Activated naive CD4-positive, alpha-beta T cell treated with anti-CD3 and anti-CD28 coated beads, Interleukin-2, amount 50 U/mL, for 72 hours (primary cell): Measurements from ENCODE around the gene METTL16. TPM values are rescaled to one million over a fixed set of nuclear protein-coding genes. Genes with fewer than 3 reads are reported as not detected.
"Not testable (repeated sequence)": the region's sequence is repeated elsewhere in the genome, so short reads cannot be mapped to it uniquely, and the experiment has no call there.

Source experiments
- ATAC-seq, 2 donors: fragments of 150-1000 bp; cut with Tn5 transposase; 2 replicates each; pipeline ENCODE4 v1.10.0; 2021; ENCODE audit warnings: mild to moderate bottlenecking in 2 of 2, moderate library complexity in 2 of 2
- DNase-seq, 2 donors: peaks; one replicate each; pipeline ENCODE4 v3.0.0; 2021 to 2022; ENCODE audit warnings: low spot score in 2 of 2
- H3K27ac Mint-ChIP-seq, 2 donors: one replicate each; pipeline ENCODE4 v1.8.0; 2022; ENCODE audit warnings: mild to moderate bottlenecking in 2 of 2, mixed read lengths in 2 of 2
- H3K36me3 Mint-ChIP-seq, 2 donors: one replicate each; pipeline ENCODE4 v1.8.0; 2022; ENCODE audit warnings: mixed read lengths in 2 of 2
- H3K9me3 Mint-ChIP-seq, 2 donors: one replicate each; pipeline ENCODE4 v1.8.0; 2022; ENCODE audit warnings: mixed read lengths in 2 of 2
- total RNA-seq, 2 donors: library from RNA; stranded (reverse); gene quantifications; one replicate each; pipeline ENCODE4 v1.2.3, GENCODE V29; 2022

METTL16 gene
- total RNA-seq, 2 donors from 2014 or later, result 41.3 to 50.7 TPM

- DNase-seq (no peak), ATAC-seq (no peak)
- Mint-ChIP-seq H3K27ac (no peak overlapping the region), H3K9me3 (no peaks in the 10 kb centered on the region), H3K36me3 (peaks cover 10 to 11% of the 10 kb centered on the region in 2 donors)
Measured at GRCh38 chr17:2511138-2511461, 588 bp downstream of the METTL16 start.

GRCh38 chr17:2510559-2510958 is 1.1 kb downstream of the METTL16 start:
- H3K9me3 Mint-ChIP-seq, result no peaks in the 10 kb centered on the region
- no peak for DNase-seq
- no peak overlapping the region for H3K27ac Mint-ChIP-seq
- H3K36me3 Mint-ChIP-seq, result peaks cover 10 to 16% of the 10 kb centered on the region in 2 donors
- ATAC-seq, result no peak

- Mint-ChIP-seq H3K27ac (no peak overlapping the region), H3K9me3 (no peaks in the 10 kb centered on the region), H3K36me3 (peaks cover 10 to 19% of the 10 kb centered on the region in 2 donors)
- no peak for DNase-seq
- ATAC-seq, result no peak
Measured at GRCh38 chr17:2508035-2508434, 3.7 kb downstream of the METTL16 start.

GRCh38 chr17:2507015-2507414 is 4.7 kb downstream of the METTL16 start:
- not testable (repeated sequence) for H3K27ac Mint-ChIP-seq

GRCh38 chr17:2503627-2504026 is 8.1 kb downstream of the METTL16 start:
- Mint-ChIP-seq H3K9me3 (no peaks in the 10 kb centered on the region), H3K27ac (no peak overlapping the region), H3K36me3 (peaks cover 6 to 15% of the 10 kb centered on the region in 2 donors)
- ATAC-seq (no peak), DNase-seq (no peak)

More at GRCh38 chr17:2507015-2507414, 4.7 kb downstream of the METTL16 start:
- H3K36me3 Mint-ChIP-seq, result peaks cover 10 to 19% of the 10 kb centered on the region in 2 donors
- not testable (repeated sequence) for H3K9me3 Mint-ChIP-seq, ATAC-seq, DNase-seq

- H3K27ac Mint-ChIP-seq, result peak overlapping the region in 1 of 2 donors; percentile 4
- no peaks in the 10 kb centered on the region for H3K9me3 Mint-ChIP-seq
- ATAC-seq, result no peak
- DNase-seq, result no peak
- H3K36me3 Mint-ChIP-seq, result peaks cover 0 to 9% of the 10 kb centered on the region in 2 donors
Measured at GRCh38 chr17:2502871-2503580, 8.7 kb downstream of the METTL16 start.

- ATAC-seq, result no peak
- Mint-ChIP-seq H3K36me3 (peaks cover 0 to 2% of the 10 kb centered on the region in 2 donors), H3K9me3 (no peaks in the 10 kb centered on the region), H3K27ac (no peak overlapping the region)
- no peak for DNase-seq
Measured at GRCh38 chr17:2500446-2500845, 11.2 kb downstream of the METTL16 start.

GRCh38 chr17:2489286-2489685 is 22.4 kb downstream of the METTL16 start:
- not testable (repeated sequence) for DNase-seq, H3K36me3 Mint-ChIP-seq, ATAC-seq, H3K27ac Mint-ChIP-seq, H3K9me3 Mint-ChIP-seq

GRCh38 chr17:2487306-2487705 is 24.4 kb downstream of the METTL16 start:
- H3K9me3 Mint-ChIP-seq, result no peaks in the 10 kb centered on the region
- peak overlapping the region; percentile 20 to 62 for H3K27ac Mint-ChIP-seq
- DNase-seq, result no peak
- H3K36me3 Mint-ChIP-seq, result no peaks in the 10 kb centered on the region
- no peak for ATAC-seq

GRCh38 chr17:2486709-2487108 is 25.0 kb downstream of the METTL16 start:
- not testable (repeated sequence) for H3K36me3 Mint-ChIP-seq, DNase-seq, H3K9me3 Mint-ChIP-seq
- peak in 1 of 2 donors; percentile 47 for ATAC-seq
- H3K27ac Mint-ChIP-seq, result peak overlapping the region; percentile 20 to 62

- Mint-ChIP-seq H3K27ac (no peak overlapping the region), H3K36me3 (no peaks in the 10 kb centered on the region), H3K9me3 (no peaks in the 10 kb centered on the region)
- DNase-seq (no peak), ATAC-seq (no peak)
Measured at GRCh38 chr17:2485970-2486369, 25.7 kb downstream of the METTL16 start.

- Mint-ChIP-seq H3K27ac (no peak overlapping the region), H3K36me3 (no peaks in the 10 kb centered on the region)
Measured at GRCh38 chr17:2485543-2485942, 26.1 kb downstream of the METTL16 start.

GRCh38 chr17:2484876-2485275 is 26.8 kb downstream of the METTL16 start:
- no peak for ATAC-seq
- no peaks in the 10 kb centered on the region for H3K36me3 Mint-ChIP-seq
- no peak for DNase-seq
- H3K27ac Mint-ChIP-seq, result no peak overlapping the region
- H3K9me3 Mint-ChIP-seq, result no peaks in the 10 kb centered on the region

More at GRCh38 chr17:2485543-2485942, 26.1 kb downstream of the METTL16 start:
- DNase-seq (no peak), ATAC-seq (no peak)
- no peaks in the 10 kb centered on the region for H3K9me3 Mint-ChIP-seq

- H3K27ac Mint-ChIP-seq, result no peak overlapping the region
- no peak for DNase-seq
- ATAC-seq, result no peak
- H3K9me3 Mint-ChIP-seq, result no peaks in the 10 kb centered on the region
- no peaks in the 10 kb centered on the region for H3K36me3 Mint-ChIP-seq
Measured at GRCh38 chr17:2483084-2483483, 28.6 kb downstream of the METTL16 start.

- ATAC-seq, result no peak
- Mint-ChIP-seq H3K27ac (peak overlapping the region; percentile 9 to 65), H3K9me3 (no peaks in the 10 kb centered on the region), H3K36me3 (no peaks in the 10 kb centered on the region)
- DNase-seq, result no peak
Measured at GRCh38 chr17:2482218-2482617, 29.5 kb downstream of the METTL16 start.

GRCh38 chr17:2481760-2482159 is 29.9 kb downstream of the METTL16 start:
- no peak for ATAC-seq
- peak overlapping the region in 1 of 2 donors; percentile 65 for H3K27ac Mint-ChIP-seq
- H3K9me3 Mint-ChIP-seq, result no peaks in the 10 kb centered on the region
- DNase-seq, result no peak
- H3K36me3 Mint-ChIP-seq, result no peaks in the 10 kb centered on the region

- no peak for ATAC-seq
- peaks cover 17% of the 10 kb centered on the region in 2 donors for H3K36me3 Mint-ChIP-seq
- H3K27ac Mint-ChIP-seq, result no peak overlapping the region
- H3K9me3 Mint-ChIP-seq, result no peaks in the 10 kb centered on the region
- no peak for DNase-seq
Measured at GRCh38 chr17:2478458-2478857, 33.2 kb downstream of the METTL16 start.

GRCh38 chr17:2475056-2475455 is 36.6 kb downstream of the METTL16 start:
- ATAC-seq, result no peak
- H3K36me3 Mint-ChIP-seq, result peaks cover 17% of the 10 kb centered on the region in 2 donors
- no peak overlapping the region for H3K27ac Mint-ChIP-seq

More at GRCh38 chr17:2475056-2475455, 36.6 kb downstream of the METTL16 start:
- DNase-seq, result no peak
- H3K9me3 Mint-ChIP-seq, result no peaks in the 10 kb centered on the region
